GM13977 (cell line): ENCODE data around the gene SH3PXD2A.

Experiments
- DNase-seq: peaks from one replicate; pipeline ENCODE4 v3.0.0; 2012; ENCODE audit warnings: low spot score
- in situ Hi-C: fragments of 300-500 bp; cut with MboI; formaldehyde crosslinking; loops from one replicate; pipeline ENCODE4 v1.12.0; 2022; ENCODE audit warnings: low sequenced_read_pairs, low pct_unique_long_range_greater_than_20kb, mixed read lengths, inconsistent platforms; ENCODE audit not compliant: unreplicated experiment
- TF ChIP-seq, protein P1 (sequence below): IDR thresholded peaks from 2 replicates; pipeline ENCODE4 v1.5.1; 2012; ENCODE audit warnings: mild to moderate bottlenecking, control low read depth; ENCODE audit not compliant: insufficient read depth; ENCODE audit errors: extremely low read depth, missing control alignments

Gene SH3PXD2A

DNA sequence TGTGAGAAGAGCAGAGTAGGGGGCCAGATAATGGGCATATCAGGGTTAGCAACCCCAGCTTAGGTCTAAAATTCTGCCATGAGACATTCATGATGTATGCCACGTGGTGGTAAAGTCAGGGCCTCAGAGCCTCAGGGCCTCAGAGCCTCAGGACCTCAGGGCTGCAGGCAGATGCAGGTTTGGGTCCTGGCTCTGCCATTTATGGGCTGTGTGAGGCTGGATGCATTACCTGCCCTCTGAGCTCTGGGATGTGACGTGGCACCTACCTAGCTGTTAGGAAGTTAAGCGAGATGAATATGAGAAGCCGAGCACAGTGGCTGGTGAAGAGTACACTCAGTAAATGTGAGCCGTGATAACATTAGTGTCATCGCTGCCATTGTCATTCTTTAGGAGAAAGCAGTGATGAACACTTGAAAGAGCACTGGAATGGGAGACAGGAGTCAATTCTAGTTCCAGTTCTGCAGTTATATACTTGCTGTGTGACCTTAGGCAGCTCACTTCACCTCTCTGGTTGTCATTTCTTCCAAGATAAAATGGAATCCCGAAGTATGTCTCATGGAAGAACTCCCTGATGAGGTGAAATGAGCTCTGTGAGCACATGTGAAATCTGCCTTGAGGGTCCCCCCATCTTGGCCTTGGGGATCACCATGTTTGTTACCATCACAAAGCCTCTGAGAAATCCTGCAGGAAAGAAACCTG lies 127.2 kb downstream of the SH3PXD2A start:
- in situ Hi-C loops: no loop called here
- TF ChIP-seq, protein P1, sequence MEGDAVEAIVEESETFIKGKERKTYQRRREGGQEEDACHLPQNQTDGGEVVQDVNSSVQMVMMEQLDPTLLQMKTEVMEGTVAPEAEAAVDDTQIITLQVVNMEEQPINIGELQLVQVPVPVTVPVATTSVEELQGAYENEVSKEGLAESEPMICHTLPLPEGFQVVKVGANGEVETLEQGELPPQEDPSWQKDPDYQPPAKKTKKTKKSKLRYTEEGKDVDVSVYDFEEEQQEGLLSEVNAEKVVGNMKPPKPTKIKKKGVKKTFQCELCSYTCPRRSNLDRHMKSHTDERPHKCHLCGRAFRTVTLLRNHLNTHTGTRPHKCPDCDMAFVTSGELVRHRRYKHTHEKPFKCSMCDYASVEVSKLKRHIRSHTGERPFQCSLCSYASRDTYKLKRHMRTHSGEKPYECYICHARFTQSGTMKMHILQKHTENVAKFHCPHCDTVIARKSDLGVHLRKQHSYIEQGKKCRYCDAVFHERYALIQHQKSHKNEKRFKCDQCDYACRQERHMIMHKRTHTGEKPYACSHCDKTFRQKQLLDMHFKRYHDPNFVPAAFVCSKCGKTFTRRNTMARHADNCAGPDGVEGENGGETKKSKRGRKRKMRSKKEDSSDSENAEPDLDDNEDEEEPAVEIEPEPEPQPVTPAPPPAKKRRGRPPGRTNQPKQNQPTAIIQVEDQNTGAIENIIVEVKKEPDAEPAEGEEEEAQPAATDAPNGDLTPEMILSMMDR: no peak
- no peak for DNase-seq

DNA sequence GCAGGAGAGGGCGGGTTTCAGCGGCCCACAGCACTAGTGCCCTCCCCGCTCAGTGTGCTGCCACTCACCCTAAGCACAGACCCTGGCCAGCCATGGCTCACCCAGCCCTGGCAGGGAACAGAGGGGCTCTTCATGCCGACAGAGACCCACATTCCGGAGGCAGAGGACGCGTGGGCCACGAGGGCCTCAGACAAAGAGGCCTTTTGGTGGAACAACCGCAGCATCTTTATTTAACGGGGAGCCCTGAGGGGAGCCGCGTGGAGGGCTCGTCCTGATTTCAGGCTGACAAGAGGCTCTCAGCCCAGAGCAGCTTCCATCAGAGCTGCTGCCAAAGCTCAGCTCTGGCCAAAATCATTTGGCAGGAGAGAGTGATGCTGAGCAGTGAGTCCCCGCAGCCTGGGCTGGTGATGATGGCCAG lies 127.8 kb downstream of the SH3PXD2A start:
- in situ Hi-C loops: no loop called here
- TF ChIP-seq, protein P1: no peak
- DNase-seq: no peak

DNA sequence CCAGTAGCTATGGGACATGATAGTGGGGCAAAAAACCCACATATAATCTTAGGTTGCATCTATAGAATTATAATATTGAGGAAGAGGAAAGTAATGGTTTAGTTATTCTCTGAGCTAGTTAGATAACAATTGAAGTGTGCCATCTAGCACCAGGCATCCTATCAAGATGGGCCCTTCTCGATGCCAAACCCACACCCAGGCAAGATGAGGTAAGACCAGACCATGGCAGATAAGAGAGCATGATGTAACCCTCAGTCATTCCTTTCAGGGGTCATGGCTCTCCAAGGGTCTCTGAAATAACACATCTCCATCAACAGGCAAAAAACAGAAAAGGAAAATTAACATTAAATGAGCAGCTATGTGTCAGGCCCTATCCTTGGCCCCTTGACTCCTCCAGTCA lies 128.7 kb downstream of the SH3PXD2A start:
- TF ChIP-seq, protein P1: no peak
- in situ Hi-C loops: no loop called here
- no peak for DNase-seq

DNA sequence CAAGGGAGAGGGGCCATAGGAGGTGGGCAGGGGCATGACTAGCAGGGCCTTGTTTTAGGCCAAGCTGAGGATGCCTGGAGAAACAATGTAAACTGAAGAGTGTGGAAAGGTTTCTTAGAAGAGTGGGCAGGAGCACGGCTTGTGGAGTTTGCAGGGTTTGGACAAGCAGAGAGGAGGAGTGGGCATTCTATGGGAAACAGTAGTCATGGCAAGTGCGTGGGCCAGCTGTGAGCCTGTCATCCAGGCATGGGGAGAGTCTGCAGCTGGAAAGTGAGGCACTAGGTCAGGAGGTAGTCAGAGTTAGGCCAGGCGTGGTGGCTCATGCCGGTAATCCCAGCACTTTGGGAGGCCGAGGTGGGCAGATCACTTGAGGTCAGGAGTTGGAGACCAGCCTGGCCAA lies 130.1 kb downstream of the SH3PXD2A start:
- TF ChIP-seq, protein P1: no peak
- no peak for DNase-seq
- in situ Hi-C loops: no loop called here

- TF ChIP-seq, protein P1: no peak
- DNase-seq: no peak
- in situ Hi-C loops: no loop called here
Measured at GRCh38 chr10:103724771-103725170, 130.6 kb downstream of the SH3PXD2A start.

GRCh38 chr10:103724074-103724473 lies 131.3 kb downstream of the SH3PXD2A start:
- no peak for DNase-seq
- TF ChIP-seq, protein P1: no peak
- in situ Hi-C loops: no loop called here
